Loucy (cell line): ENCODE measurements around the gene IFT88.

ENCODE experiments used
- EZH2phosphoT487 ChIP-seq: fragments of 200-600 bp; IDR thresholded peaks from 2 replicates; pipeline ENCODE4 v1.6.1; 2018; ENCODE audit warnings: antibody characterized with exemption, mild to moderate bottlenecking, moderate library complexity, borderline replicate concordance
- TF ChIP-seq, protein P1 (sequence below): fragments of 200-600 bp; sonication (generic); conservative IDR thresholded peaks from 2 replicates; pipeline ENCODE4 v1.5.1; 2014; ENCODE audit warnings: mild to moderate bottlenecking, antibody characterized with exemption, low read length

DNA sequence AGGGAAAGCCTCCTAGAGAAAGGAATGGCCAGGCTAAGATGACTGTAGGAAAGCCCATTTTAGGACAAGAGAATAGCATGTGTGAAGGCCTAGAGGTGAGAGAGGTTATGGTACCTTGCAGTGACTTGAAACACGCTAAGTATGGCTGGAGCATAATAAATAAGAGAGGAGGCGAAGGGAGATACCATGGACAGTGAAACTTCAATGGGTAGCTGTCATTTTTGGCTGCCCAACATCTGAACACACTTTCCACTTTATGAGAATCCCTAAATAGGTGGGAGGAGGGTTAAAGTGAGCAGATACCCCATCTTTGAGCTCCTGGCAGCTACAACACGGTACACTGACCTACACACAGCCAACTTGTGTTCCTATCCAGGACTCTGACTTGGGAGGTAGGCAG lies 8.0 kb upstream of the IFT88 start:
- TF ChIP-seq, protein P1, sequence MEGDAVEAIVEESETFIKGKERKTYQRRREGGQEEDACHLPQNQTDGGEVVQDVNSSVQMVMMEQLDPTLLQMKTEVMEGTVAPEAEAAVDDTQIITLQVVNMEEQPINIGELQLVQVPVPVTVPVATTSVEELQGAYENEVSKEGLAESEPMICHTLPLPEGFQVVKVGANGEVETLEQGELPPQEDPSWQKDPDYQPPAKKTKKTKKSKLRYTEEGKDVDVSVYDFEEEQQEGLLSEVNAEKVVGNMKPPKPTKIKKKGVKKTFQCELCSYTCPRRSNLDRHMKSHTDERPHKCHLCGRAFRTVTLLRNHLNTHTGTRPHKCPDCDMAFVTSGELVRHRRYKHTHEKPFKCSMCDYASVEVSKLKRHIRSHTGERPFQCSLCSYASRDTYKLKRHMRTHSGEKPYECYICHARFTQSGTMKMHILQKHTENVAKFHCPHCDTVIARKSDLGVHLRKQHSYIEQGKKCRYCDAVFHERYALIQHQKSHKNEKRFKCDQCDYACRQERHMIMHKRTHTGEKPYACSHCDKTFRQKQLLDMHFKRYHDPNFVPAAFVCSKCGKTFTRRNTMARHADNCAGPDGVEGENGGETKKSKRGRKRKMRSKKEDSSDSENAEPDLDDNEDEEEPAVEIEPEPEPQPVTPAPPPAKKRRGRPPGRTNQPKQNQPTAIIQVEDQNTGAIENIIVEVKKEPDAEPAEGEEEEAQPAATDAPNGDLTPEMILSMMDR, result no peak
- TF ChIP-seq EZH2phosphoT487, result no peak
